Fibroblast of skin of left quadriceps (primary cell): ENCODE data around the gene SOS1.
"Not testable (repeated sequence)": the region's sequence is repeated elsewhere in the genome, so short reads cannot be mapped to it uniquely, and the experiment has no call there.

Experiments used
- DNase-seq, 2 experiments: peaks; one replicate each; pipeline ENCODE4 v3.0.0-alpha.2; 2013; ENCODE audit warnings: low read depth in 2 of 2

Gene SOS1

DNA sequence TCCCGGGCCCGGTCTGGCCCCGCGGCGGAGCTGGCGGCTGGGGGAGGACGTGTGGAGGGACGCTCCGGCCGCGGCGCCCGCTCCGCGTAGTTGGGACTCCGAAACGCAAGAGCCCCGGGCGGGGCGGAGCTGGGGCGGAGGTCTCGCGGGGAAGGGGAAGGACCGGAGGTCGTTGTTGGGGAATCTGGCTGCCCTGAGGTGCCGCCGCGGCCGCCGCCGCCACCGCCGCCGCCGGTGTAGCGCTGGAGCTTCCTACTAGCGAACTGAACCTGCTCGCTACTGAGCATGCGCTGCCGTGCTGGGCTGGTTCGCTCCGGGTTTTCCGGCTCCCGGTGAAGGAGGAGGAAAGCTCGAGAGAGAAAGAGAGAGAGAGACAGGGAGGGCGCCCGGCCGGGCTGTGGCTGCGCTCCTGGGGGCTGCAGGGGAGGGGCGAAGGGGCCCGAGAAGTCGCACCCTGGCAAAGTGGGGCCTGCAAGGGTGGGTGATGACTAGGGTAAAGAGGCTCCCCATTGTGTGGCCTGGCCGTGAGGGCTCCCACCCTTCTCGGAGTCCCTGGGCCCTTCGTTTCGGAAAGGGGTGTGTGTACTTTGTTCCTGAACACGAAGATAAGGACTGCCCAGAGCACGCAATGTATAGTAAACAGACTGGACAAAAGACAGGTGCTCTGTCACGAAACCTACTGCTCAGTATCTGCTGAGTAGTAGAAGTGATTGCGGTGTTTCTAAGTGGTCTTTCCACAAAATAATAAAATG lies at the start of gene SOS1:
TSS of gene SOS1 (minus strand) at position 281 of the 752 bp plus-strand sequence. CDS start 629 bp downstream, outside the sequence.
- DNase-seq, result peak; percentile 84 to 87

DNA sequence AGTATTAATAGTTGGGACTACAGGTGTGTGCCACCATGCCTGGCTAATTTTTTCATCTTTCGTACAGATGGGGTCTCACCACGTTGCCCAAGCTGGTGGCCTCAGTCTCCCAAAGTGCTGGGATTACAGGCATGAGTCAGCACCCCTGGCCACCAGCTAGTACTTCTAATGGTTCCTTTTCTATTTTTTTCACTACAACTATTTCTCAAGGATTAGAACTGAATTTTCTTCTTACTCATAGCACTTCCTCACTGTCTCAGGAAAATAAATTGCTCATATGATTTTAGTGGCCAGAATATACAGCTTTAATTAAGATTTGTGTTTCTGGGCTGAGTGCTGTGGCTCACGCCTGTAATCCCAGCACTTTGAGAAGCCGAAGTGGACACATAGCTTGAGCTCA lies 43.2 kb upstream of the SOS1 start:
- DNase-seq, result no peak

DNA sequence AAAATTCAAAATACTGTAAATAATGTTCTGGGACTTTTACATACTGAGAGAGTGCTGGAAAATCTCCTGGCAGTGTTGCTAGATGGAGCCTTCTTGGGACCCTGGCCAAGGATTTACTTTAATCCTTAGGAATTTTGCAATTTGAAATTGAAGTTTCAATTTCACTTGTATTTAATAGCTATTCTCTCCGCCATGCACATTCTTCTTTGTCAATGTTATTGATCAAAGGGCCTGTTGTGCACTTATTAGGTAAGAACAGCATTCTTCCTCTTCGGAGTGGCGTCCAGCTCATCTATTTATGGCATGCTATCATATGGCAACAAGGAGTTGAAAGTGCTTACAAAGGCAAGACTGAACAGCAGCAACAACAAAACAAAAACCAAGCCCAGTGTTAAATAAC lies 40.1 kb upstream of the SOS1 start:
- DNase-seq, result peak; percentile 34 to 36

DNA sequence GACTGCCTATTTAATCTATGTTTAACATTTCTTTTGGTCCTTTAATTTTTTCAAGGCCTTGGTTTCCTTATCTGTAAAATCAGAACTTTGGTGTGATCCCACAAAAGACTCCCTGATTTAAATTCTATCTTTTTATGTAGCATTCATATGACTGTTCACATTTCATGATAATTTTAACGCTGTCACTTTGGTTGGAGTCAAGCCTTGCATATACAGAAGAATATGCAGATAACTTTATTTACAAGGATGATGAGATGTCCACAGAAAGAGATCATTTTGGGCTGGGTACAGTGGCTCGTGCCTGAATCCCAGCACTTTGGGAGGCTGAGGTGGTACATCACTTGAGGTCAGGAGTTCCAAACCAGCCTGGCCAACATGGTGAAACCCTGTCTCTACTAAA lies 38.4 kb upstream of the SOS1 start:
- DNase-seq, result no peak

- no peak for DNase-seq
Measured at GRCh38 chr2:39158351-39158750, 37.5 kb upstream of the SOS1 start.

DNA sequence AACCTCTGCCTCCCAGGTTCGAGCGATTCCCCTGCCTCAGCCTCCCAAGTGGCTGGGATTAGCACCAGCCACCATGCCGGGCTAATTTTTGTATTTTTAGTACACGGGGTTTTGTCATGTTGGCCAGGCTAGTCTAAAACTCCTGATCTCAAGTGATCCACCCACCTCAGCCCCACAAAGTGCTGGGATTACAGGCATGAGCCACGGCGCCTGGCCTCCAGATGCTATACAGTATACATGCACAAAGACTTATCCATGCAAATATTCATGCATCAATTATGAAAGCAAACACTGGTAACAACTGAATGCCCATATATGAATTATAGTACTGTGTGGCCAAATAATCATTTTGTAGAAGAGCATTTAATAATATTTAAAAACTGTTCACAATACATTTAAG lies 36.0 kb upstream of the SOS1 start:
- DNase-seq, result no peak

DNA sequence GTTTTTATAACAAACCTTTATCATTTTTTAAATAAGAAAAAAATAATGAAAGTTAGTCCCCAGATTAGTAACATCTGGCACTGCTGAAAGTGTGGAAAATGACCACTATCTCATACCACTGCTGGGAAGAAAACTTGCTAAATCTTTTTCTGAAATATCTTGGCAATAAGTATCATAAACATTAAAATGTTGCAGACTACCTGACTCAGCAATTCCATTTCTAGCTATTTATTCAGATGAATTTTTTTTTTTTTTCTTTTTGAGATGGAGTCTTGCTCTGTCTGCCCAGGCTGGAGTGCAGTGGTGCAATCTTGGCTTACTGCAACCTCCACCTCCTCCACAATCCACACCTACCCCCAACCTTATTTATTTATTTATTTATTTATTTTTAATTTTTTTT lies 35.3 kb upstream of the SOS1 start:
- DNase-seq, result peak in 1 of 2 experiments; percentile 39

DNA sequence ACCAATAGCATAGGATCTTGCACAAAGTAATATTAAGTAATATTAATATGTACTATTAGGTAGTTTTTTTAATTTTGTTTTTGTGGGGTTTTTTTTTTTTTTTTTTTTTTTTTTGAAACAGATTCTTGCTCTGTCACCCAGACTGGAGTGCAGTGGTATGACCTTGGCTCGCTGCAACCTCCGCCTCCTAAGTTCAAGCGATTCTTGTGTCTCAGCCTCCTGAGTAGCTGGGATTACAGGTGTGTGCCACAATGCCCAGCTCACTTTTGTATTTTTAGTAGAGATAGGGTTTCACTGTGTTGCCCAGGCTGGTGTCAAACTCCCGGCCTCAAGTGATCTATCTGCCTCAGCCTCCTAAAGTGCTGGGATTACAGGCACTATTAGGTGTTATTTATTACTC lies 34.7 kb upstream of the SOS1 start:
- DNase-seq, result not testable (repeated sequence)

- no peak for DNase-seq
Measured at GRCh38 chr2:39154944-39155343, 34.1 kb upstream of the SOS1 start.

DNA sequence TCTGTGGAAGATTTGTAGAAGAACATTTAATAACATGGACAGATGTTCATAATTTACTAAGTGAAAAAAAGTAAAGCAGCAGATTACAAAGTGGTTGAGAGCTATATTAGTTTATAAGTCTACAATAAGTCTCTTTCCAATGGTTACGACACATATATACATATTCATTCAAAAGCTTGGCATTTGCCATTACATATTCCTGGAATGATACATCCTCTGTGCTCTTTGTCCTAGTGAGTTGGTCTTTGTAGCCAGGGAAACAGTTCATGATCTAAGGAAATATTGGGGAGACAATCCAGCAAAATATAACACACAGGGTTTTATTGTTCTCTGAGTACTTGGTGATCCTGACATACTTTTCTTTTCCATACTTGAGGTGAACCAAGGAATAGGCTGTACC lies 32.5 kb upstream of the SOS1 start:
- DNase-seq, result peak in 1 of 2 experiments; percentile 10

GRCh38 chr2:39152504-39152903 lies 31.7 kb upstream of the SOS1 start:
- DNase-seq, result no peak

DNA sequence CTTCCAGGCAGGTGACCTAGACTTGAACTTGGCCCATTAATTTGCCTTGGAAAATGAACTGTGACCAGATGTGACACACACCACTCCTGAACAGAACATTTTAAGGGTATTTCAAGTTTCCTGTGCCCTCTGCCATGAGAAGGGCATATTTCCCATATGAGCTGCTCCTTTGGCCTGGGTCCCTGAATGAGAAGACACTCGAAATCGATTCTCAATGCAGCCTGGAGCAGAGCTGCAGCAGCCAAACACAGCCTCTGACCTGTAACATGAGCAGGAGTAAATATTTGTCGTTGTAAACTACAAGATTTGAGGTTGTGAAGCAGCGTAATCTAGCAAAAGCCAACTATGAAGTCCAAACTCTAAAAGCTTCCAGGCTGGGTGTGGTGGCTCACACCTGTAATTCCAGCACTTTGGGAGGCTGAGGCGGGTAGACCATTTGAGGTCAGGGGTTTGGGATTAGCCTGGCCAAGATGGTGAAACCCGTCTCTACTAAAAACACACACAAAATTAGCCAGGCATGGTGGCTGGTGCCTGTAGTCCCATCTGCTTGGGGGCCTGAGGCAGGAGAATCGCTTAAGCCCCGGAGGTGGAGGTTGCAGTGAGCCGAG lies 30.1 kb upstream of the SOS1 start:
- no peak for DNase-seq

DNA sequence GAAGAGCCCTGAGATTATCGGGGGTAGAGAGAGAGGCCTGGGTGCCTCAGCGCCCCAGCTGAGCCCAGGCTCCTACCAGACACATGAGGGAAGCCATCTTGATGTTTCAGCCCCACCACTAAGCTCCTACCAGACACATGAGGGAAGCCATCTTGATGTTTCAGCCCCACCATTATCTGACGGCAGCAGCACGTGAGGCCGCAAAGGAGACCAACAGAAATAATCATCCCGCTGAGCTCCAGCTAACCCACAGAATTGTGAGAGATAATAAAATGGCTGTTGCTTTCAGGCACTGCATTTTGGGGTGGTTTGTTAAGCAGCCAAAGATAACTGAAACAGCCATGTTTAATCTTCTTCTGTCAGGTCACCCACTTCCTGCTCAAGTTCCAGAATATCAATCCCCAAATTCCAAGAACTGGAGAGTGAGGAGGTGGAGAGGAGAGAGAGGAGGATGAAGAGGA lies 29.3 kb upstream of the SOS1 start:
- no peak for DNase-seq

- DNase-seq, result no peak
Measured at GRCh38 chr2:39146630-39147029, 25.8 kb upstream of the SOS1 start.

DNA sequence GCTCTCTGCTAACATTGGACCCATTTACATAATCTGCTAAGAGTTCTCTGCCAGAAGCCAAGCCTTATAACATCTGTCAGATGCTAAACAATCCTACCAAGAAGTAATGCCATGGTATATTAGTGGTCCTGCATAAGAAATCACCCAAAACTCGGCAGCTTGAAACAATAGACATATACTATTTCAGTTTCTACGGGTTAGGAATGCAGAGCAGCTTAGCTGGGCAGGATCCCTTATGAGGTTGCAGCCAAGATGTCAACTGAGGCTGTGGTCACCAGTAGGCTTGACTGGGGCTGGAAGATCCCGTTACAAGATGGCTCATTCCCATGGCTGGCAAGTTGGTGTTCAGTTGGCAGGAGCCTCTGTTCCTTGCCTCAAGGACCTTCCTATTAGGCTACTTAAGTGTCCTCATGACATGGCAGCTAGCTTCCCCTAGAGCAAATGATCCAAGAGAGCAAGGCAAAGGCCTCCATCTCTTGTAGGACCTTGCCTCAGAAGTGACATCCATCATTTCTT lies 25.1 kb upstream of the SOS1 start:
- DNase-seq, result no peak

GRCh38 chr2:39144416-39144815 lies 23.6 kb upstream of the SOS1 start:
- DNase-seq, result no peak

- DNase-seq, result no peak
Measured at GRCh38 chr2:39142904-39143605, 22.2 kb upstream of the SOS1 start.

GRCh38 chr2:39141334-39142271 lies 20.8 kb upstream of the SOS1 start:
- DNase-seq, result no peak

DNA sequence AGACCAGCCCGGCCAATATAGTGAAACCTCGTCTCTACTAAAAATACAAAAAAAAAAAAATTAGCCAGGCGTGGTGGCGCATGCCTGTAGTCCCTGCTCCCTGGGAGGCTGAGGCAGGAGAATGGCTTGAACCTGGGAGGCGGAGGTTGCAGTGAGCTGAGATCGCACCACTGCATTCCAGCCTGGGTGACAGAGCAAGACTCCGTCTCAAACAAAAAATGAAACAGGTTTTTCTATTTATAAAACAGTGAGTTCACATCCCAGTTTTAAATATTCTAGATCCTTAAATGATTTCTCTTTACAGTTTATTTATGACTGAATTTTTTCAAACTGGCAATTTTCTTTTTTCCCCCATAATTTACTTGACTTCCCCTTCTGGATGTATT lies 20.1 kb upstream of the SOS1 start:
- not testable (repeated sequence) for DNase-seq

DNA sequence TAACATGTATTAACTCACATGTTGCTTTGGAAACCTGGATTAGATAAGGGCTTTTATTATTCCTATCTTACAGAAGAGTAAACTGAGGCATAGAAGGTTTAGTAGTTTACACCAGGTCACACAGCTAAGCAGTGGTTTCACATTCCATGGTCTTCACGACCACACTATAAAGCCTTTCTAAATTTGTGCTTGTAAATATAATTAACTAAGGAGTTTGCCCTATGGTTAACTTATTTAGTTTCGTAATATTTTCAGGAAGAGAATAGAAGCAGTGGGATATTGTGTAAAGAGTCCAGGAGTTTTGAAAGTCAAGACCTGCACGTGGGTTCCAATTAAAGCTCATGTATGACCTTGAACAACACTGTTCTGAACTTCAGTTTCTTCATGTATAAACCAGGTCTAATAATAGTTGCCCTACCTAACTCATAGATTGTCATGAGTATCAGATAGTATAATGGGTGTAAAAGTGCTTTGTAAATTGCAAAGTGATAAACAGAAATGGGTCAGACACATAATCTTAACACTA lies 19.5 kb upstream of the SOS1 start:
- no peak for DNase-seq
